GM19240 (cell line): ENCODE measurements around the gene SWSAP1.
"Not testable (repeated sequence)": the region's sequence is repeated elsewhere in the genome, so short reads cannot be mapped to it uniquely, and the experiment has no call there.

ENCODE experiments used
- DNase-seq: peaks from one replicate; pipeline ENCODE4 v3.0.0; 2011; ENCODE audit warnings: low spot score; ENCODE audit not compliant: insufficient read length

Gene SWSAP1

DNA sequence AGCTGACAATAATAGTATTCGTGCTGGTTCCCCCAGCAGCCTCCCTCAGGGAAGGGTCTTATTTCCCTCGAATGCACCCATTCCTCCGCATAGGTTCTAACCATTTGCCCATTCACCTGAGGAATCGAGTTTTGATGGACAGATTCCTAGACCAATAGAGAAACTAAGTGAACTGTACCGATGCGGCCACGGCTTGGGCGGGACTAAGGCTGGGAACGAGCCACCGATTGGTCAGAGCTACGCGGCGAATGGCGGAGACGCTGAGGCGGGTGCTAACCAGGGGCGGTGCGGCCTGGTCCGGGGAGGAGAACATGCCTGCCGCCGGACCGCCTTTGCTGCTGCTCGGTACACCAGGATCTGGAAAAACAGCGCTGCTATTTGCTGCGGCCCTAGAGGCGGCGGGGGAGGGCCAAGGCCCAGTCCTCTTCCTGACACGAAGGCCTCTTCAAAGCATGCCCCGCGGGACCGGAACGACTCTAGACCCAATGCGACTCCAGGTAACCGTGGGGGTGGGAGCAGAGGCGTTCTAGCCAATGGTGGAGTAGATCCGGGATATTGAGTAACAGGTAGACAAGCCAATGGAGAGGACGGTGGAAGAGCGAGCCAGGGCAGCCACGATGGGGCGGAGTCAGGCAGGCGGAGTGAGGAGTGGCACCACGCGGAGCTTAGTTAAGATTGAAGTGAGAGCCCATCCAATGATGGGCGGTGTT is at the start of gene SWSAP1:
SWSAP1 (plus strand) TSS at position 234 of the 710 bp plus-strand sequence; CDS start at position 249, 15 bp downstream.
- peak; percentile 95 for DNase-seq

GRCh38 chr19:11324748-11325389 is 49.6 kb upstream of the SWSAP1 start:
- DNase-seq, result no peak

- no peak for DNase-seq
Observed at GRCh38 chr19:11325544-11325943, 48.9 kb upstream of the SWSAP1 start.

- DNase-seq, result no peak
Observed at GRCh38 chr19:11330127-11330526, 44.3 kb upstream of the SWSAP1 start.

- DNase-seq, result no peak
Observed at GRCh38 chr19:11331502-11331901, 43.0 kb upstream of the SWSAP1 start.

- no peak for DNase-seq
Observed at GRCh38 chr19:11332822-11333221, 41.6 kb upstream of the SWSAP1 start.

DNA sequence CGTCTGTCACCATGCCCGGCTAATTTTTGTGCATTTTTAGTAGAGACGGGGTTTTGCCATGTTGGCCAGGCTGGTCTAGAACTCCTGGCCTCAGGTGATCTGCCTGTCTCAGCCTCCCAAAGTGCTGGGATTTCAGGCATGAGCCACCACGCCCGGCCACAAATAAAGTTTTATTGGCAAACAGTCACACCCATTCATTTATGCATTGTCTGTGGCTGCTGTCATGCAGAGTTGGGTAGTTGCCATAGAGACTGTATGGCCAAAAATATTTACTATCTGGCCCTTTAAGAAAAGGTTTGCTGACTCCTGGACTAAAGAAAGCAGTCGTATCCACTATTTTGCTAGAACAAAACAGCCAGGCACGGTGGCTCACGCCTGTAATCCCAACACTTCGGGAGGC is 40.6 kb upstream of the SWSAP1 start:
- not testable (repeated sequence) for DNase-seq

DNA sequence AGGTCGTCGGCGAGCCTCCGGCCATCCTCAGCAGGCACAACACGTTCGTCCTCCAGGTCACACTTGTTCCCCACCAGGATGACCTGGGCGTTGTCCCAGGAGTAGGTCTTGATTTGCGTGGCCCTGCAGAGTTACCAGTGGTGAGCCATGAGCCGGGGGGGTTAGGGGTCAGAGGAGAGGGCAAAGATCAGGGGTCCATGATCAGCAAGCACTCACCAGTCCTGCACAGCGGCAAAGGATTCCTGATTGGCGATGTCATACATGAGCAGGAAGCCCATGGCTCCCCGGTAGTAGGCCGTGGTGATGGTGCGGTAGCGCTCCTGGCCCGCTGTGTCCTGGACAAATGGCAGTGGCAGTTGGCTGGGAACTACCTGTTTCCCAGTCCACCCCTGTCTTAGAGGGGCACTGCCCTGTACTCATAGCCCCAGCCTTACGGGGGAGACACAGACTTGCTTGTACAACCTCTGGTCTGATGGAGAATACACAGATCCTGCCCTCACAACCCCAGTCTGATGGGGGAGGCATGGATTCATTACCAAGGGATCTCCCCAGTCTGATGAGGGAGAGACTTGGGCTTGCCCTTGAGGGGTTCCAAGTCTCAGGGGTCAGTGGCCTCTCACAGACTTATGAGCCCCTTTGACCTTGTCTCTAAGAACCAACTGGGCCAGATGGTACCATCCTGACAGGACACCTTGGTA is 38.9 kb upstream of the SWSAP1 start:
- DNase-seq, result no peak

GRCh38 chr19:11337080-11337479 is 37.4 kb upstream of the SWSAP1 start:
- no peak for DNase-seq

- DNase-seq, result no peak
Observed at GRCh38 chr19:11338121-11338520, 36.3 kb upstream of the SWSAP1 start.

DNA sequence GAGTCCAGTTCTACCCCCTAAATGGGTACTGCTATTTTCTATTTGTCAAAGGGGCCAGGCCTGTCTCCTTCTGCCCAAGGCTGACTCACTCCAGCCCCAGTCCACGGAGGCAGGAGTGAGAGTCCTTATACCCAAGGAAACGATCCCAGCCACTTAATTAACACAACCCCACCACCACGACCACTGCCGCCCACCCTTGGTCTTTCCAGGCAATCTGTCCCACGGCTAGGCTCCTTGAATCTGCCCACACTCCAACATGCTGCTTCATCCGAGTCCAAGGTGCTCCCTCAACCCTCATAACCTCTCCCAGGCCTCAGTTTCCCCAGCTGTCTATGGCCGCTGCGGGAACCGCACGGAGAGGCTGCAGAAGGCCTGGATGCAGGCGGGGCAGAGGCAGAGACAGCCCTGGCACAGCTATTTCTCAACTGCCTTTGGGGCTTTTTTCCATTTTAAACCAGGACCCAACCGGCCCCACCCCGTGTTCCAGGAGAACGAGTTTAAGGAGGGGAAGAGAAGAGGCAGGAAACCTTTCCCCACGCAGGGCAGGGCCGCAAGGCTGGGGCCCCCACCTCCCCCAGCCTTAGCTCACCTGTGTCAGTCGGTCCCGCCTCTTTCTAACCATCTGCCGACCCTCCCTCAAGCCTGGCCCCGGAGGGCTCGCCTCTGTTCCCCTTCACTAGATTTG is 35.8 kb upstream of the SWSAP1 start:
- DNase-seq, result no peak

DNA sequence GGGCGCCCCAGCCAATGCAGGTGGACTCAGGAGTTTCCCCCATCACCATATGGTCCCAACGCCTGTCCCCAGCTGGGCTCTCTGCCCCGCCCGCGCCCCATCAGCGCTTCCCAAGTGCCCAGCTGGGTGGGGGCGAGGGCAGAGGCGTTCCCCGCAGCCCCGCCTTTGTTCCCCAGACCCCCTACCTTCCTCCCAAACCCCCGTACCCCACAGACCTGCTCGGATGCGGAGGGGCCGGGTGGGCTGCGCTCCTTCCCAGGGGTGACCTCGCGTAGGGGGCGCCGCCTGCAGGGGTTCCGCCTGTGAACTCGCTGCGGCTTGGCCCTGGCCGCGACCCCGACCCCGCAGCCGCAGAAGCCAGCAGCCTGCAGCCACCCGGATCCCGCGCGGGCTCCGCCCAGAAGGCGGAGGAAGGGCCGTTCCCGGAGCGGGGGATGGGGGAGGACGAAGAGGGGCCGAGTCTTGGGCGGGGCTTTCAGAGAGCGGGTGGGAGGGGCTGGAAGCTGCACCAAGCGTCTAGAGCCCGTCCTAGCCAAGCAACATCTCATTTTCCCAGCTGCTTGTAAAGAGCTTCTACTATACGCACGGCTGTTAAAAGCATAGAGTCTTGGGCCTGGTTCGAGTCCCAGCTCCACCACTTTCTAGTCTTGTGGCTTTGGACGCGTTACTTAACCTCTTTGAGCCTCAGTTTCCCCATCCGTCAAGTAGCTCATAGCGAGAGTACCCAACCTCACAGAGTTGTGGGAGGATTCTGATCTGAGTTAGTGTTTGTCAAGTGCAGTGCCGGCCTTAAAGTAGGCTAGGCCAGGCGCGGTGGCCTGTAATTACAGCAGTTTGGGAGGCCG is 35.0 kb upstream of the SWSAP1 start, which contains the start of gene RAB3D:
RAB3D (minus strand) TSS at position 404 of the 845 bp plus-strand sequence. CDS start 2,258 bp downstream, outside the sequence.
- peak; percentile 88 for DNase-seq

- DNase-seq, result not testable (repeated sequence)
Observed at GRCh38 chr19:11340099-11340467, 34.4 kb upstream of the SWSAP1 start.

DNA sequence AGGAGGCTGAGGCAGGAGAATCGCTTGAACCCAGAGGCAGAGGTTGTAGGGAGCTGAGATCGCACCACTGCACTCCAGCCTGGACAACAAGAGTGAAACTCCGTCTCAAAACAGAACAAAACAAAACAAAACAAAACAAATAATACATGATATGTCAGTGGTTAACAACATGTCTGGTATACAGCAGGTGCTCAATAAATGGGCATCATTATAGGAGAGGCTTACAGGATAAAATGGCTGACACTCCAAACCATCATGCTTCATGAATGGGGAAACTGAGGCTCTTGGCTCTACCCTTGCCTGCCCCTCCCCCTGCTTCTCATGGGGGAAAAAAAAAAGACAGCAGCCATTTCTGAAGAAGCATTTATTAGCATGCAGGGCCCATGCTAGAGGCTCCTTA is 32.0 kb upstream of the SWSAP1 start:
- no peak for DNase-seq

GRCh38 chr19:11345122-11345803 is 29.2 kb upstream of the SWSAP1 start:
- DNase-seq, result no peak

- DNase-seq, result peak; percentile 98
Observed at GRCh38 chr19:11346104-11346940, 28.1 kb upstream of the SWSAP1 start, which contains the start of the genes CCDC159 and TMEM205. Gene CCDC159 (plus strand): TSS chr19:11346519. CDS start chr19:11346607, 88 bp downstream. Gene TMEM205 (minus strand): TSS chr19:11346268. CDS start chr19:11345619, 649 bp downstream.

GRCh38 chr19:11347546-11348039 is 26.9 kb upstream of the SWSAP1 start:
- no peak for DNase-seq

- no peak for DNase-seq
Observed at GRCh38 chr19:11349171-11349570, 25.3 kb upstream of the SWSAP1 start.

DNA sequence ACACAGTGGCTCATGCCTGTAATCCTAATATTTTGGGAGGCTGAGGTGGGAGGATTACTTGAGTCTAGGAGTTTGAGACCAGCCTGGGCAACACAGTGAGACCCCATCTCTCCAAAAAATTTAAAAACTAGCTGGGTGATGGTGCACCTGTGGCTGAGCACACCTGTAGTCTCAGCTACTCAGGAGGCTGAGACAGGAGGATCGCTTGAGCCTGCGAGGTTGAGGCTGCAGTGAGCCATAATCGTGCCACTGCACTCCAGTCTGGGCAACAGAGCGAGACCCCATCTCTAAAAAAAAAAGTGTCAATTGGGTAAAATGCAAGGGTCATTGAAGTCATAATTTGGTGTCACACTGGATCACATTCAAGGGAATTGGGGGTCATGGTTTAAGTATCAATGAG is 20.4 kb upstream of the SWSAP1 start:
- not testable (repeated sequence) for DNase-seq
